HG02852 (cell line): ENCODE results near the gene CLDN9.

Source experiments
- ATAC-seq: cut with Tn5 transposase; IDR thresholded peaks from one replicate; pipeline ENCODE4 v1.9.1; 2021; ENCODE audit warnings: mild to moderate bottlenecking, moderate library complexity; ENCODE audit not compliant: unreplicated experiment

CLDN9 gene

GRCh38 chr16:3012828-3013420 is at the start of gene CLDN9:
Gene CLDN9, plus strand, starts transcription at chr16:3012923. Its CDS starts 440 bp downstream, at chr16:3013363.
- ATAC-seq: no peak

GRCh38 chr16:2963074-2963722 is 49.5 kb upstream of the CLDN9 start:
- ATAC-seq: no peak

- ATAC-seq: no peak
These were observed 48.8 kb upstream of the CLDN9 start, which contains the start of gene KREMEN2 for GRCh38 chr16:2963723-2964474. Gene KREMEN2, plus strand, starts transcription at chr16:2964275. Its CDS starts 246 bp downstream, at chr16:2964521.

GRCh38 chr16:2964475-2965336 is 48.0 kb upstream of the CLDN9 start:
- no peak for ATAC-seq

GRCh38 chr16:2966043-2966807 is 46.5 kb upstream of the CLDN9 start:
- no peak for ATAC-seq

- ATAC-seq: no peak
These were observed 45.9 kb upstream of the CLDN9 start for GRCh38 chr16:2966808-2967191.

- no peak for ATAC-seq
These were observed 45.5 kb upstream of the CLDN9 start for GRCh38 chr16:2967211-2967631.

GRCh38 chr16:2967721-2968161 is 45.0 kb upstream of the CLDN9 start:
- ATAC-seq: no peak

- ATAC-seq: no peak
These were observed 44.4 kb upstream of the CLDN9 start for GRCh38 chr16:2968368-2968737.

GRCh38 chr16:2968738-2969544 is 43.8 kb upstream of the CLDN9 start, which contains the start of gene PAQR4:
Gene PAQR4, plus strand, starts transcription at chr16:2969348. Its CDS starts 327 bp downstream, at chr16:2969675.
- peak; percentile 72 for ATAC-seq

- ATAC-seq: peak; percentile 36
These were observed 42.9 kb upstream of the CLDN9 start for GRCh38 chr16:2969545-2970521.

- no peak for ATAC-seq
These were observed 42.2 kb upstream of the CLDN9 start for GRCh38 chr16:2970563-2970962.

- ATAC-seq: no peak
These were observed 41.4 kb upstream of the CLDN9 start for GRCh38 chr16:2971134-2971984.

GRCh38 chr16:2971985-2972784 is 40.5 kb upstream of the CLDN9 start:
- no peak for ATAC-seq

- no peak for ATAC-seq
These were observed 39.6 kb upstream of the CLDN9 start for GRCh38 chr16:2973093-2973492.

GRCh38 chr16:2973605-2974318 is 39.0 kb upstream of the CLDN9 start:
- no peak for ATAC-seq
